ENCODE data around the gene OSER1.

Gene OSER1

GRCh38 chr20:44166008-44166407 lies 44.6 kb downstream of the OSER1 start:
- no peak overlapping the region for H3K4me3 ChIP-seq (ENCODE audit: low read length)
- TF ChIP-seq ZNF274 (IDR thresholded peaks at IDR 0.05; ENCODE audit: low read depth, low read length) = no peak

GRCh38 chr20:44160133-44160532 lies 50.4 kb downstream of the OSER1 start:
- TF ChIP-seq ZNF274 (IDR thresholded peaks at IDR 0.05; ENCODE audit: low read depth, low read length) = no peak
- H3K4me3 ChIP-seq (ENCODE audit: low read length) = no peak overlapping the region

- H3K4me3 ChIP-seq (ENCODE audit: low read length) = no peak overlapping the region
- TF ChIP-seq ZNF274 (IDR thresholded peaks at IDR 0.05; ENCODE audit: low read depth, low read length) = no peak
Measured at GRCh38 chr20:44159711-44160110, 50.9 kb downstream of the OSER1 start.

- H3K4me3 ChIP-seq (ENCODE audit: low read length) = no peak overlapping the region
- TF ChIP-seq ZNF274 (IDR thresholded peaks at IDR 0.05; ENCODE audit: low read depth, low read length) = no peak
Measured at GRCh38 chr20:44159125-44159524, 51.4 kb downstream of the OSER1 start.

GRCh38 chr20:44157061-44157460 lies 53.5 kb downstream of the OSER1 start:
- H3K4me3 ChIP-seq (ENCODE audit: low read length) = no peak overlapping the region
- no peak for TF ChIP-seq ZNF274 (IDR thresholded peaks at IDR 0.05; ENCODE audit: low read depth, low read length)

- TF ChIP-seq ZNF274 (IDR thresholded peaks at IDR 0.05; ENCODE audit: low read depth, low read length) = no peak
- H3K4me3 ChIP-seq (ENCODE audit: low read length) = no peak overlapping the region
Measured at GRCh38 chr20:44154521-44155001, 56.0 kb downstream of the OSER1 start.

- TF ChIP-seq ZNF274 (IDR thresholded peaks at IDR 0.05; ENCODE audit: low read depth, low read length) = no peak
- H3K4me3 ChIP-seq (ENCODE audit: low read length) = no peak overlapping the region
Measured at GRCh38 chr20:44153636-44154043, 56.9 kb downstream of the OSER1 start.

- TF ChIP-seq ZNF274 (IDR thresholded peaks at IDR 0.05; ENCODE audit: low read depth, low read length) = no peak
- H3K4me3 ChIP-seq (ENCODE audit: low read length) = no peak overlapping the region
Measured at GRCh38 chr20:44151621-44152416, 58.8 kb downstream of the OSER1 start.

GRCh38 chr20:44146272-44146671 lies 64.3 kb downstream of the OSER1 start:
- H3K4me3 ChIP-seq (ENCODE audit: low read length) = no peak overlapping the region
- no peak for TF ChIP-seq ZNF274 (IDR thresholded peaks at IDR 0.05; ENCODE audit: low read depth, low read length)

Measured in GM08714 (cell line).